Neural crest cell (in vitro differentiated cells): ENCODE measurements around the gene CD84. TPM values are rescaled to one million over a fixed set of nuclear protein-coding genes. Genes with fewer than 3 reads are reported as not detected.
"Not testable (repeated sequence)": the region's sequence is repeated elsewhere in the genome, so short reads cannot be mapped to it uniquely, and the experiment has no call there.

Experiments
- DNase-seq: peaks from one replicate; pipeline ENCODE4 v3.0.0; 2021; ENCODE audit warnings: low read depth, mixed read lengths, low spot score
- H3K27ac Mint-ChIP-seq: one replicate; pipeline ENCODE4 v1.8.0; 2021; ENCODE audit warnings: mild to moderate bottlenecking, mixed read lengths; ENCODE audit not compliant: unreplicated experiment
- H3K27me3 Mint-ChIP-seq: 2 replicates; pipeline ENCODE4 v1.8.0; 2021; ENCODE audit warnings: low read depth, mild to moderate bottlenecking, mixed read lengths
- H3K36me3 Mint-ChIP-seq: 2 replicates; pipeline ENCODE4 v1.8.0; 2021; ENCODE audit warnings: low read depth, mild to moderate bottlenecking, mixed read lengths
- H3K4me1 Mint-ChIP-seq: 2 replicates; pipeline ENCODE4 v1.8.0; 2021; ENCODE audit warnings: mixed read lengths
- H3K4me3 Mint-ChIP-seq: one replicate; pipeline ENCODE4 v1.8.0; 2021; ENCODE audit warnings: mild to moderate bottlenecking, mixed read lengths
- H3K9me3 Mint-ChIP-seq: 2 replicates; pipeline ENCODE4 v1.8.0; 2021; ENCODE audit warnings: mixed read lengths
- CTCF ChIP-seq: fragments of 200-600 bp; sonication (generic); conservative IDR thresholded peaks from 2 replicates; pipeline ENCODE4 v1.5.0; 2021; ENCODE audit warnings: antibody characterized with exemption, mild to moderate bottlenecking
- total RNA-seq: library from RNA; stranded (reverse); gene quantifications from 2 replicates; pipeline ENCODE4 v1.2.1, GENCODE V29; 2021

Gene CD84
- total RNA-seq, 1 donor from 2014 or later = not detected

GRCh38 chr1:160529401-160529952 lies 49.8 kb downstream of the CD84 start:
- DNase-seq, H3K36me3 Mint-ChIP-seq, H3K27ac Mint-ChIP-seq, H3K4me3 Mint-ChIP-seq, H3K4me1 Mint-ChIP-seq: not testable (repeated sequence)
- H3K27me3 Mint-ChIP-seq = peaks cover 19% of the 10 kb centered on the region
- H3K9me3 Mint-ChIP-seq = peaks cover 15% of the 10 kb centered on the region

- not testable (repeated sequence) for H3K4me3 Mint-ChIP-seq
Measured at GRCh38 chr1:160523789-160524188, 55.5 kb downstream of the CD84 start.

GRCh38 chr1:160522622-160523345 lies 56.5 kb downstream of the CD84 start, which contains the start of gene SLAMF6:
TSS of gene SLAMF6 (minus strand) at chr1:160523255. CDS start at chr1:160523192, 63 bp downstream.
- peaks cover 38% of the 10 kb centered on the region for H3K27me3 Mint-ChIP-seq
- H3K4me3 Mint-ChIP-seq = no peak within 1 kb of the TSS
- H3K9me3 Mint-ChIP-seq = peaks cover 13% of the 10 kb centered on the region
- H3K27ac Mint-ChIP-seq = no peak within 1 kb of the TSS
- H3K4me1 Mint-ChIP-seq = no peaks in the 10 kb centered on the region
- no peak for TF ChIP-seq CTCF
- no peaks in the 10 kb centered on the region for H3K36me3 Mint-ChIP-seq
- DNase-seq = no peak

More at GRCh38 chr1:160523789-160524188, 55.5 kb downstream of the CD84 start:
- not testable (repeated sequence) for H3K36me3 Mint-ChIP-seq, DNase-seq, H3K27ac Mint-ChIP-seq, H3K4me1 Mint-ChIP-seq
- Mint-ChIP-seq H3K9me3 (peaks cover 11% of the 10 kb centered on the region), H3K27me3 (peaks cover 43% of the 10 kb centered on the region)

GRCh38 chr1:160522136-160522535 lies 57.2 kb downstream of the CD84 start:
- Mint-ChIP-seq H3K27me3 (peaks cover 32% of the 10 kb centered on the region), H3K27ac (no peak overlapping the region), H3K4me3 (no peak overlapping the region), H3K4me1 (no peaks in the 10 kb centered on the region), H3K36me3 (no peaks in the 10 kb centered on the region), H3K9me3 (peaks cover 10% of the 10 kb centered on the region)
- no peak for DNase-seq
- TF ChIP-seq CTCF = no peak

GRCh38 chr1:160521554-160521953 lies 57.7 kb downstream of the CD84 start:
- no peak for TF ChIP-seq CTCF
- peaks cover 5% of the 10 kb centered on the region for H3K9me3 Mint-ChIP-seq
- H3K4me1 Mint-ChIP-seq = no peaks in the 10 kb centered on the region
- peaks cover 29% of the 10 kb centered on the region for H3K27me3 Mint-ChIP-seq
- H3K36me3 Mint-ChIP-seq = peaks cover 3% of the 10 kb centered on the region
- DNase-seq = no peak
- H3K4me3 Mint-ChIP-seq = no peak overlapping the region
- H3K27ac Mint-ChIP-seq = no peak overlapping the region

GRCh38 chr1:160520999-160521398 lies 58.3 kb downstream of the CD84 start:
- peaks cover 3% of the 10 kb centered on the region for H3K4me1 Mint-ChIP-seq
- H3K9me3 Mint-ChIP-seq = peaks cover 3% of the 10 kb centered on the region
- H3K36me3 Mint-ChIP-seq = peaks cover 4% of the 10 kb centered on the region
- H3K27me3 Mint-ChIP-seq = peaks cover 26% of the 10 kb centered on the region
- no peak for TF ChIP-seq CTCF
- no peak for DNase-seq
- H3K27ac Mint-ChIP-seq = no peak overlapping the region
- no peak overlapping the region for H3K4me3 Mint-ChIP-seq
